HG02571 (cell line): Measurements from ENCODE around the gene KCNE2.

ENCODE experiments used
- ATAC-seq: cut with Tn5 transposase; IDR thresholded peaks from one replicate; pipeline ENCODE4 v1.9.1; 2021; ENCODE audit warnings: mild to moderate bottlenecking, moderate library complexity; ENCODE audit not compliant: unreplicated experiment

Gene KCNE2, protein sequence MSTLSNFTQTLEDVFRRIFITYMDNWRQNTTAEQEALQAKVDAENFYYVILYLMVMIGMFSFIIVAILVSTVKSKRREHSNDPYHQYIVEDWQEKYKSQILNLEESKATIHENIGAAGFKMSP

DNA sequence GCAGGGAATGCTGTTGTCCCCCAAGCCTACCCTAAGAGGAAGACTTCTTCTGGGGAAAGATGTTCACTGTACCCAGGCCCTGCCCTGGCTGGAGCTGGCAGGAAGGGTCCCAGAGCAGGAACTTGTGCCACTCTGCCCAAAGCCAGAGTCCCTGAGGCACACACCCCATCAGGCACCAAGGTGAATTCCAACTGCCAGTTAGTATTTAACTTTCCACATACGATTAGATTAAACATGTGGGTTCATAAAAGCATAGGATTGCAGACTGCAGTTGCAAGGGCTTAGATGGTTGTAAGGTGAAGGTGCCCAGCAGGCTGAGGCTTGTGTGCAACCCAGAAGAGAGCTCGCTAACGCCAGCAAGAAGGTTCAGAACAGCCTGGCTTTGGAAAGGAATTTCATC lies at the start of gene KCNE2:
Gene KCNE2 (plus strand): TSS at position 274 of the 400 bp plus-strand sequence. CDS start 6,473 bp downstream, outside the sequence.
- ATAC-seq, result no peak

DNA sequence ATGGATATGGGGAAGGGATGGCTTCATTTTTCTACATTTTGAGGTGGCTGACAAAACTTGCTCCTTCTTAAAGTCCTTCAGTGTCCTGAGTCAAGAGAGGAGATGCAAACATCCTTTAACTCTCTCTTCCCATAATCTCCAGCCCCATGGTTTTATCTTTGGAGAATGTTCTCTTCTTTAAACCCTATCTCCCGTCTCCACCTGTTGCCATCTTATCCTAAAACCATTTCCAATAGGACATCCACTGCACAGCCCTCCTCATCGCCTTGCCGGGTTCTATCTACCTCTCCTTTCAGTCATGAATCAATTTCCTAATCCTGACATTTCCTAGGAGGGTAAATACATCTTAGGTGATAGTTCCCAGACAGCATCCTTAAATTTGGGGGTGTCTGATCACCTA lies 44.2 kb upstream of the KCNE2 start:
- no peak for ATAC-seq

- ATAC-seq, result no peak
Measured at GRCh38 chr21:34320011-34320410, 43.8 kb upstream of the KCNE2 start.

- no peak for ATAC-seq
Measured at GRCh38 chr21:34330055-34330454, 33.8 kb upstream of the KCNE2 start.

- ATAC-seq, result no peak
Measured at GRCh38 chr21:34331726-34332125, 32.1 kb upstream of the KCNE2 start.

- ATAC-seq, result no peak
Measured at GRCh38 chr21:34332347-34332746, 31.5 kb upstream of the KCNE2 start.

- ATAC-seq, result no peak
Measured at GRCh38 chr21:34333121-34333739, 30.6 kb upstream of the KCNE2 start.

DNA sequence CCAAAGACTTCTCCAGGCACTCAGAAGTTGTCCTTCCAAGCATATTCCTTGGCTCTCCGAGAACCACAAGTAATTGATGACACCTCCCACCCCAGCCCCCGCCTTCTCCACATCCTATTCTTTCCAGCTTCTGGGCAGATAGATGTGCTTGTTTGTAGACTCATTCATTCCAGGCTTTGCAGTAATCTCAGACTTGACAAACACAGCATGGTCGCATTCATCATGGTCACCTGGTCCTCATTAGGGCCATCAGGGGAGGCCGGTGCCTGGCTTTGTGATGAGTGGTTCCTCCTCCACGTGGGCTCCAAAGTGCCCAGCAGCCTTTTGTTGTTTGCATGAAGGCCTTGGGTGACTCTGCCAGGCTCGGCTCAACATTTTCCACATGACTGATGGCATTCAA lies 28.5 kb upstream of the KCNE2 start:
- no peak for ATAC-seq

DNA sequence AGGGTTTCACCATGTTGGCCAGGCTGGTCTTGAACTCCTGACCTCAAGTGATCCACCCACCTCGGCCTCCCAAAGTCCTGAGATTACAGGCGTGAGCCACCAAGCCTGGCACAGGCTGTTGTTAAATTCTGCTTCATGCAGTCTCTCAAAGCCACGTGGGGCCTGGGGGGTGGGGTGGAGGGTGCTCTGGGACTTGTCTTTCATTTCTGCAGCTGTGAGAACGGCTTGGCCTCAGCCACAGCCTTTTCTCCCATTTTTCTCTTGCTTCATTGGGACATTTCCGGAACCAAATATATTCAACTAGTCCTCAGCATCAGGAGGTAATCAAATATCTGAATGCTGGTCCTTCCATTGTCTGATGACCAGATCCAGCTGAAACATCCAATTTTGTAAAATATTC lies 27.6 kb upstream of the KCNE2 start:
- ATAC-seq, result no peak

- ATAC-seq, result no peak
Measured at GRCh38 chr21:34336756-34337391, 26.9 kb upstream of the KCNE2 start.

DNA sequence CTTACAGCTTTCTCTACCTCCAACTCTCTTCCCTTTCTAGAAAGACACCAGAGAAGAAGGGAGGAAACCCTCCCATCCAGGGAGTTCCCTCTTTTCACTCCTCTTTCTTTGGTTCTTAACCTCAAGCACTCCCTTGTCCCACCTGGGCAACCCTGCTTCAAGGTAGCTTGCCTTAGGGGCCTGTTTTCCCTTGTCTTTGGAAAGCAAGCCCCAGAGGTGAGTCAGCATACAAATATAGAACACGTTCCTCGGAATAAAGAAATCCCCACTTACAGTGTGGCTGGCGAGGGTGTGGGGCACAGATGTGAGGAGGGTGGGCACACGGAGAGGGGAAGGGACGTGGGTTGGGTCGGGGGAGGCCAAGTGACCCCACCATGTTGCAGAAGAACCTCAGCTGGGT lies 26.1 kb upstream of the KCNE2 start:
- ATAC-seq, result no peak

DNA sequence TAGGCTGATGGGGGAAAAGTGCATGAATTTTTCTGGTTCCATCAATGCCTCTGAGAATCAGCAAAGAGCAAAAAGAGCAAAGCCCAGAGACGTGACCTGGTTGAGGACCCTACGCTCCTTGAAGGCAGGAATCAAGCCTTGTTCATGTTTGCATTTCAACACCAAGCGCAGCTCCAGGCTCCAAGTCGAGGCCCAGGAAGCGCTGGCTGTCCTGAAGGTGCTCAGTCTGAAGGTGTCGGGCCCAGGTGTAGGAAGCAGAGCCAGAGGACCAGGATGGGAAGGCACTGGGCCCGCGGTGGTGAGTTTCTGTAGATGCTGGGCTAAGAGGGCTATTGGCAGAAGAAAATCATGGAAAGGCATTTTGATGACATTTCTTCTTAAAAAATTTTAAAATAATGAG lies 25.6 kb upstream of the KCNE2 start:
- ATAC-seq, result no peak

DNA sequence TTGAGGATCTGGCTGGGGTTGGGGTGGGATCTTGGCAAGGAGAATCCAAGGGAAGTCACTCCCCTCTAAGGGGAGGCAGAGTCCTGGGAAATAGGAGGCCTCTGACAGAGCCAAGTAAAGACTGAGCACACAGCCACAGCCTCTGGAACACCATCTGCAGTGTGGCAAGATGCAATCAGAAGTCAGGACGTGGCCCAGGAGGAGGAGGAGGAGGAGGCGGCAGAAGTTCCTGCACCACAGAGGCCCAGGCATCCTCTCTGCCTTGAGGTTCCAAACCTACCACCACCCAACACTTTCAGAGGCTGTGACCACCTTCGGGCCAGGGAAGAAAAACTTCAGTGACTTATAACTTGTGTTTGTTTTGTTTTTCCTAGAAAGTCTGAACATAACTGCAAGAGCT lies 23.7 kb upstream of the KCNE2 start:
- ATAC-seq, result no peak

- no peak for ATAC-seq
Measured at GRCh38 chr21:34342476-34342875, 21.3 kb upstream of the KCNE2 start.

GRCh38 chr21:34343347-34343746 lies 20.5 kb upstream of the KCNE2 start:
- no peak for ATAC-seq

- no peak for ATAC-seq
Measured at GRCh38 chr21:34343838-34344381, 19.9 kb upstream of the KCNE2 start.

DNA sequence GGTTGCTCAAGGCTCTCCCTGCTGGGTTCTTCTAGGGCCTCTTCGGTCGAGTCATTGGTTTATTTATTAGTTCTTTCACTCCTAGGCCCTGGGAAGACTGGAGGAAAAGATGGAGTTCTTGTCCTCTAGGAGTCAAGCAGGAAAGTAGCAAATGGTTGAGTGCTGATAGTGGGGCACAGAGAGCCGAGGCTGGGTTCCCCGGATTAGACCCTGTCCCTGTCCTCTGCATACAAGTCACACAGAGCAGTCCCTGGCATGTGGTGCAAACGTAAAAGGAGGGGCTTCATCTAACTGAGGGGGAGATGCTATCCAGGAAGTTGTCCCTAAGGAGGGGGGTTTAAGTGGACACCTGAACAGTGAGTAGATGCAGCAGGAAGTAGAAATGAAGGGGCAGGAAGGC lies 19.2 kb upstream of the KCNE2 start:
- no peak for ATAC-seq

GRCh38 chr21:34345091-34345871 lies 18.5 kb upstream of the KCNE2 start:
- ATAC-seq, result no peak

- no peak for ATAC-seq
Measured at GRCh38 chr21:34345892-34346291, 17.9 kb upstream of the KCNE2 start.

- no peak for ATAC-seq
Measured at GRCh38 chr21:34348890-34349519, 14.8 kb upstream of the KCNE2 start.

- ATAC-seq, result no peak
Measured at GRCh38 chr21:34351786-34352241, 12.0 kb upstream of the KCNE2 start.
